ENCODE measurements around the gene TMEM213.

- TF ChIP-seq POLR2A (IDR thresholded peaks at IDR 0.05; ENCODE audit: low read depth) (no peak), POLR2AphosphoS5 (IDR thresholded peaks at IDR 0.05) (no peak)
- TF ChIP-seq, protein P1, sequence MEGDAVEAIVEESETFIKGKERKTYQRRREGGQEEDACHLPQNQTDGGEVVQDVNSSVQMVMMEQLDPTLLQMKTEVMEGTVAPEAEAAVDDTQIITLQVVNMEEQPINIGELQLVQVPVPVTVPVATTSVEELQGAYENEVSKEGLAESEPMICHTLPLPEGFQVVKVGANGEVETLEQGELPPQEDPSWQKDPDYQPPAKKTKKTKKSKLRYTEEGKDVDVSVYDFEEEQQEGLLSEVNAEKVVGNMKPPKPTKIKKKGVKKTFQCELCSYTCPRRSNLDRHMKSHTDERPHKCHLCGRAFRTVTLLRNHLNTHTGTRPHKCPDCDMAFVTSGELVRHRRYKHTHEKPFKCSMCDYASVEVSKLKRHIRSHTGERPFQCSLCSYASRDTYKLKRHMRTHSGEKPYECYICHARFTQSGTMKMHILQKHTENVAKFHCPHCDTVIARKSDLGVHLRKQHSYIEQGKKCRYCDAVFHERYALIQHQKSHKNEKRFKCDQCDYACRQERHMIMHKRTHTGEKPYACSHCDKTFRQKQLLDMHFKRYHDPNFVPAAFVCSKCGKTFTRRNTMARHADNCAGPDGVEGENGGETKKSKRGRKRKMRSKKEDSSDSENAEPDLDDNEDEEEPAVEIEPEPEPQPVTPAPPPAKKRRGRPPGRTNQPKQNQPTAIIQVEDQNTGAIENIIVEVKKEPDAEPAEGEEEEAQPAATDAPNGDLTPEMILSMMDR (IDR thresholded peaks at IDR 0.05), result no peak
Observed at GRCh38 chr7:138753610-138754009, 44.2 kb upstream of the TMEM213 start.

Measured in esophagus muscularis mucosa (tissue), 3 donors.